SK-N-SH treated with all-trans-retinoic acid at 6 μM for 48 hours (cell line): ENCODE data around the gene RASGRP3.

Experiments used
- ARNTL ChIP-seq: fragments of 450-650 bp; formaldehyde crosslinking; IDR thresholded peaks from 2 replicates; pipeline ENCODE4 v1.5.0; 2020; ENCODE audit warnings: low read depth, mild to moderate bottlenecking, moderate library complexity, borderline replicate concordance
- CSDC2 ChIP-seq: fragments of 250-450 bp; sonication (Bioruptor Pico); IDR thresholded peaks from 2 replicates; pipeline ENCODE4 v1.5.0; 2020; ENCODE audit warnings: mild to moderate bottlenecking, moderate library complexity
- ESRRG ChIP-seq: fragments of 250-450 bp; sonication (Bioruptor Pico); IDR thresholded peaks from 2 replicates; pipeline ENCODE4 v1.6.1; 2021; ENCODE audit warnings: mild to moderate bottlenecking
- OSR1 ChIP-seq: fragments of 250-450 bp; sonication (Bioruptor Pico); IDR thresholded peaks from 2 replicates; pipeline ENCODE4 v1.8.0; 2022; ENCODE audit warnings: moderate library complexity, mild to moderate bottlenecking, inconsistent platforms
- PPARA ChIP-seq: fragments of 250-450 bp; sonication (Bioruptor Pico); IDR thresholded peaks from 2 replicates; pipeline ENCODE4 v1.5.0; 2020; ENCODE audit warnings: mild to moderate bottlenecking, borderline replicate concordance
- RARB ChIP-seq: fragments of 250-450 bp; sonication (Bioruptor Pico); IDR thresholded peaks from 2 replicates; pipeline ENCODE4 v1.8.0; 2021; ENCODE audit warnings: mild to moderate bottlenecking, moderate library complexity
- ZFP3 ChIP-seq: fragments of 250-450 bp; sonication (Bioruptor Pico); IDR thresholded peaks from 2 replicates; pipeline ENCODE4 v1.5.0; 2020; ENCODE audit warnings: mild to moderate bottlenecking, moderate library complexity
- TF ChIP-seq, protein P1 (sequence below): fragments of 250-450 bp; sonication (Bioruptor Pico); IDR thresholded peaks from 2 replicates; pipeline ENCODE4 v1.5.1; 2020; ENCODE audit warnings: low read depth, mild to moderate bottlenecking, moderate library complexity
- TF ChIP-seq, protein P2 (sequence below): fragments of 250-450 bp; sonication (Bioruptor Pico); IDR thresholded peaks from 2 replicates; pipeline ENCODE4 v1.5.0; 2020; ENCODE audit warnings: mild to moderate bottlenecking, moderate library complexity
- TF ChIP-seq, protein P3 (sequence below): fragments of 250-450 bp; sonication (Bioruptor Pico); IDR thresholded peaks from 2 replicates; pipeline ENCODE4 v1.8.0; 2020; ENCODE audit warnings: mild to moderate bottlenecking, moderate library complexity, borderline replicate concordance
- TF ChIP-seq, protein P4 (sequence below): fragments of 250-450 bp; sonication (Bioruptor Pico); IDR thresholded peaks from 2 replicates; pipeline ENCODE4 v1.8.0; 2021; ENCODE audit warnings: low read depth, mild to moderate bottlenecking, moderate library complexity, borderline replicate concordance

DNA sequence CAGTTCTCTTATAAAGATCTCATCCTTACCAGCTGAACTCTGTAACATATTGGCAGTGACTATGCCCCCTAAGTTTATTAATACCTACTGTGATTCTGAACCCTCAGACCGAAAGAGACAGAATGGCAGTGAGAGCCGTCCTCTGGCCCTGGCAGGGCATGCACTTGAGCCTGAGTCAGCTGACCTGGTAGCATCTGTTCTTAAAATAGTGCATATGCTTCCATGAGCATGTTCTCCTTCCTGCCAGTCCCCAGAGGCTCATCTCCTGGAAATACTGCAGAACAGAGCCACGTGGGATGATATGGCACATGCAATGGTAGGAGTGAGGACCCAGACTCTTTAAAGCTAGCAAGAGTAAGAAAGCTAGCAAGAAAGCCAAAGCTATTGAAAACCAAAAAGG, 59.0 kb downstream of the RASGRP3 start:
- TF ChIP-seq PPARA (CRISPR knock-in tag) (no peak), ZFP3 (CRISPR knock-in tag) (no peak), RARB (CRISPR knock-in tag) (no peak), OSR1 (no peak), ARNTL (CRISPR knock-in tag) (no peak), ESRRG (CRISPR knock-in tag) (no peak), CSDC2 (CRISPR knock-in tag) (no peak)
- TF ChIP-seq, protein P1, sequence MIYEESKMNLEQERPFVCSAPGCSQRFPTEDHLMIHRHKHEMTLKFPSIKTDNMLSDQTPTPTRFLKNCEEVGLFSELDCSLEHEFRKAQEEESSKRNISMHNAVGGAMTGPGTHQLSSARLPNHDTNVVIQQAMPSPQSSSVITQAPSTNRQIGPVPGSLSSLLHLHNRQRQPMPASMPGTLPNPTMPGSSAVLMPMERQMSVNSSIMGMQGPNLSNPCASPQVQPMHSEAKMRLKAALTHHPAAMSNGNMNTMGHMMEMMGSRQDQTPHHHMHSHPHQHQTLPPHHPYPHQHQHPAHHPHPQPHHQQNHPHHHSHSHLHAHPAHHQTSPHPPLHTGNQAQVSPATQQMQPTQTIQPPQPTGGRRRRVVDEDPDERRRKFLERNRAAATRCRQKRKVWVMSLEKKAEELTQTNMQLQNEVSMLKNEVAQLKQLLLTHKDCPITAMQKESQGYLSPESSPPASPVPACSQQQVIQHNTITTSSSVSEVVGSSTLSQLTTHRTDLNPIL: no peak
- TF ChIP-seq, protein P2, sequence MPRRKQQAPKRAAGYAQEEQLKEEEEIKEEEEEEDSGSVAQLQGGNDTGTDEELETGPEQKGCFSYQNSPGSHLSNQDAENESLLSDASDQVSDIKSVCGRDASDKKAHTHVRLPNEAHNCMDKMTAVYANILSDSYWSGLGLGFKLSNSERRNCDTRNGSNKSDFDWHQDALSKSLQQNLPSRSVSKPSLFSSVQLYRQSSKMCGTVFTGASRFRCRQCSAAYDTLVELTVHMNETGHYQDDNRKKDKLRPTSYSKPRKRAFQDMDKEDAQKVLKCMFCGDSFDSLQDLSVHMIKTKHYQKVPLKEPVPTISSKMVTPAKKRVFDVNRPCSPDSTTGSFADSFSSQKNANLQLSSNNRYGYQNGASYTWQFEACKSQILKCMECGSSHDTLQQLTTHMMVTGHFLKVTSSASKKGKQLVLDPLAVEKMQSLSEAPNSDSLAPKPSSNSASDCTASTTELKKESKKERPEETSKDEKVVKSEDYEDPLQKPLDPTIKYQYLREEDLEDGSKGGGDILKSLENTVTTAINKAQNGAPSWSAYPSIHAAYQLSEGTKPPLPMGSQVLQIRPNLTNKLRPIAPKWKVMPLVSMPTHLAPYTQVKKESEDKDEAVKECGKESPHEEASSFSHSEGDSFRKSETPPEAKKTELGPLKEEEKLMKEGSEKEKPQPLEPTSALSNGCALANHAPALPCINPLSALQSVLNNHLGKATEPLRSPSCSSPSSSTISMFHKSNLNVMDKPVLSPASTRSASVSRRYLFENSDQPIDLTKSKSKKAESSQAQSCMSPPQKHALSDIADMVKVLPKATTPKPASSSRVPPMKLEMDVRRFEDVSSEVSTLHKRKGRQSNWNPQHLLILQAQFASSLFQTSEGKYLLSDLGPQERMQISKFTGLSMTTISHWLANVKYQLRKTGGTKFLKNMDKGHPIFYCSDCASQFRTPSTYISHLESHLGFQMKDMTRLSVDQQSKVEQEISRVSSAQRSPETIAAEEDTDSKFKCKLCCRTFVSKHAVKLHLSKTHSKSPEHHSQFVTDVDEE (CRISPR knock-in tag): no peak
- TF ChIP-seq, protein P3, sequence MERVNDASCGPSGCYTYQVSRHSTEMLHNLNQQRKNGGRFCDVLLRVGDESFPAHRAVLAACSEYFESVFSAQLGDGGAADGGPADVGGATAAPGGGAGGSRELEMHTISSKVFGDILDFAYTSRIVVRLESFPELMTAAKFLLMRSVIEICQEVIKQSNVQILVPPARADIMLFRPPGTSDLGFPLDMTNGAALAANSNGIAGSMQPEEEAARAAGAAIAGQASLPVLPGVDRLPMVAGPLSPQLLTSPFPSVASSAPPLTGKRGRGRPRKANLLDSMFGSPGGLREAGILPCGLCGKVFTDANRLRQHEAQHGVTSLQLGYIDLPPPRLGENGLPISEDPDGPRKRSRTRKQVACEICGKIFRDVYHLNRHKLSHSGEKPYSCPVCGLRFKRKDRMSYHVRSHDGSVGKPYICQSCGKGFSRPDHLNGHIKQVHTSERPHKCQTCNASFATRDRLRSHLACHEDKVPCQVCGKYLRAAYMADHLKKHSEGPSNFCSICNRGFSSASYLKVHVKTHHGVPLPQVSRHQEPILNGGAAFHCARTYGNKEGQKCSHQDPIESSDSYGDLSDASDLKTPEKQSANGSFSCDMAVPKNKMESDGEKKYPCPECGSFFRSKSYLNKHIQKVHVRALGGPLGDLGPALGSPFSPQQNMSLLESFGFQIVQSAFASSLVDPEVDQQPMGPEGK (CRISPR knock-in tag): no peak
- TF ChIP-seq, protein P4, sequence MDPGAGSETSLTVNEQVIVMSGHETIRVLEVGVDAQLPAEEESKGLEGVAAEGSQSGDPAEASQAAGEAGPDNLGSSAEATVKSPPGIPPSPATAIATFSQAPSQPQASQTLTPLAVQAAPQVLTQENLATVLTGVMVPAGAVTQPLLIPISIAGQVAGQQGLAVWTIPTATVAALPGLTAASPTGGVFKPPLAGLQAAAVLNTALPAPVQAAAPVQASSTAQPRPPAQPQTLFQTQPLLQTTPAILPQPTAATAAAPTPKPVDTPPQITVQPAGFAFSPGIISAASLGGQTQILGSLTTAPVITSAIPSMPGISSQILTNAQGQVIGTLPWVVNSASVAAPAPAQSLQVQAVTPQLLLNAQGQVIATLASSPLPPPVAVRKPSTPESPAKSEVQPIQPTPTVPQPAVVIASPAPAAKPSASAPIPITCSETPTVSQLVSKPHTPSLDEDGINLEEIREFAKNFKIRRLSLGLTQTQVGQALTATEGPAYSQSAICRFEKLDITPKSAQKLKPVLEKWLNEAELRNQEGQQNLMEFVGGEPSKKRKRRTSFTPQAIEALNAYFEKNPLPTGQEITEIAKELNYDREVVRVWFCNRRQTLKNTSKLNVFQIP (CRISPR knock-in tag): no peak
